Large intestine (tissue), 12 donors: ENCODE results near the gene MAPK8IP2. TPM values are rescaled to one million over a fixed set of nuclear protein-coding genes. Genes with fewer than 3 reads are reported as not detected.

ENCODE experiments used
- DNase-seq, 2 donors: peaks; one replicate each; pipeline versions ENCODE4 v3.0.0 to v3.0.0-alpha.2; 2013
- H3K27ac ChIP-seq: one replicate; pipeline ENCODE4 v1.5.1; 2013; ENCODE audit warnings: low read length
- H3K27me3 ChIP-seq: 2 replicates; pipeline ENCODE4 v1.6.1; 2013; ENCODE audit warnings: low read length; ENCODE audit not compliant: control insufficient read depth, insufficient read depth
- H3K36me3 ChIP-seq: 2 replicates; pipeline ENCODE4 v1.6.1; 2013; ENCODE audit warnings: low read length; ENCODE audit not compliant: control insufficient read depth, insufficient read depth
- H3K4me1 ChIP-seq: one replicate; pipeline ENCODE4 v1.6.1; 2013; ENCODE audit warnings: low read length; ENCODE audit not compliant: control insufficient read depth, insufficient read depth
- H3K4me3 ChIP-seq: one replicate; pipeline ENCODE4 v1.5.1; 2013; ENCODE audit warnings: low read length
- H3K9me3 ChIP-seq: one replicate; pipeline ENCODE4 v1.6.1; 2013; ENCODE audit warnings: mild to moderate bottlenecking, low read depth, low read length, moderate library complexity; ENCODE audit not compliant: control insufficient read depth
- WGBS: methylation state at CpG from one replicate; pipeline ENCODE4 v1.1.5; 2013; ENCODE audit warnings: low lambda C conversion rate; ENCODE audit not compliant: insufficient coverage; 5-methylcytosine and 5-hydroxymethylcytosine counted together
- long read RNA-seq, 11 donors: transcript quantifications; one replicate each; lab custom pipeline, GENCODE V29; 2026
- polyA plus RNA-seq: library from polyadenylated mRNA; unstranded; fragments of 120-200 nt; gene quantifications from one replicate; pipeline ENCODE4 v1.2.1, GENCODE V29; 2013

Gene MAPK8IP2
- 5.4 TPM for polyA plus RNA-seq
- long read RNA-seq, donor 1: 0 reads
- long read RNA-seq, donor 2, partial matches to known transcripts: 0 of 2 reads
- long read RNA-seq, donor 2, other reads (novel, unspliced or antisense): 0 of 2 reads
- long read RNA-seq, donor 3, partial matches to known transcripts: 0 of 1 reads
- long read RNA-seq, donor 3, other reads (novel, unspliced or antisense): 0 of 1 reads
- long read RNA-seq, donor 4: 0 reads
- long read RNA-seq, donor 5, partial matches to known transcripts: 0 of 1 reads
- long read RNA-seq, donor 5, other reads (novel, unspliced or antisense): 0 of 1 reads
- long read RNA-seq, donor 6, partial matches to known transcripts: 0 of 2 reads
- long read RNA-seq, donor 6, other reads (novel, unspliced or antisense): 0 of 2 reads
- long read RNA-seq, donor 7, full-length matches to known transcripts: 1 of 1 reads
- long read RNA-seq, donor 7, partial matches to known transcripts: 0 of 1 reads
- long read RNA-seq, donor 7, other reads (novel, unspliced or antisense): 0 of 1 reads
- long read RNA-seq, donor 8: 0 reads
- long read RNA-seq, donor 9: 0 reads
- long read RNA-seq, donor 10: 0 reads
- long read RNA-seq, donor 11: 0 reads

- Histone ChIP-seq H3K4me3 (peak within 1 kb of the TSS; percentile 10), H3K27ac (no peak within 1 kb of the TSS), H3K9me3 (peaks cover 5% of the 10 kb centered on the region), H3K36me3 (no peaks in the 10 kb centered on the region), H3K4me1 (no peaks in the 10 kb centered on the region), H3K27me3 (peaks cover 57% of the 10 kb centered on the region)
- no CpG with 5 or more reads among the region's 61 CpGs for WGBS
- DNase-seq: no peak
These were observed at the start of gene MAPK8IP2 for GRCh38 chr22:50600538-50600937. Gene MAPK8IP2, plus strand, starts transcription at chr22:50600793. Its CDS starts 26 bp downstream, at chr22:50600819.

- no peak overlapping the region for H3K4me3 ChIP-seq
- no peak overlapping the region for H3K27ac ChIP-seq
- H3K4me1 ChIP-seq: peaks cover 4% of the 10 kb centered on the region
- H3K27me3 ChIP-seq: peaks cover 54% of the 10 kb centered on the region
- peaks cover 6% of the 10 kb centered on the region for H3K9me3 ChIP-seq
- H3K36me3 ChIP-seq: no peaks in the 10 kb centered on the region
- no CpG with 5 or more reads among the region's 11 CpGs for WGBS
- DNase-seq: no peak
These were observed 49.3 kb upstream of the MAPK8IP2 start for GRCh38 chr22:50551160-50551752.

GRCh38 chr22:50553310-50553709 is 47.3 kb upstream of the MAPK8IP2 start:
- peaks cover 42% of the 10 kb centered on the region for H3K27me3 ChIP-seq
- H3K4me3 ChIP-seq: no peak overlapping the region
- peaks cover 6% of the 10 kb centered on the region for H3K9me3 ChIP-seq
- DNase-seq: no peak
- H3K36me3 ChIP-seq: no peaks in the 10 kb centered on the region
- peaks cover 4% of the 10 kb centered on the region for H3K4me1 ChIP-seq
- no peak overlapping the region for H3K27ac ChIP-seq
- WGBS: 50% methylated on average over 1 of the region's 8 CpGs

- Histone ChIP-seq H3K4me3 (no peak overlapping the region), H3K36me3 (no peaks in the 10 kb centered on the region), H3K27me3 (peaks cover 31% of the 10 kb centered on the region), H3K27ac (no peak overlapping the region), H3K4me1 (no peaks in the 10 kb centered on the region), H3K9me3 (no peaks in the 10 kb centered on the region)
- WGBS: 100% methylated on average over 1 of the region's 5 CpGs
- DNase-seq: no peak
These were observed 43.9 kb upstream of the MAPK8IP2 start for GRCh38 chr22:50556703-50557102.

GRCh38 chr22:50560034-50560433 is 40.6 kb upstream of the MAPK8IP2 start:
- no peaks in the 10 kb centered on the region for H3K9me3 ChIP-seq
- peaks cover 32% of the 10 kb centered on the region for H3K27me3 ChIP-seq
- DNase-seq: no peak
- H3K4me1 ChIP-seq: peaks cover 6% of the 10 kb centered on the region
- WGBS: no CpG with 5 or more reads among the region's 3 CpGs
- H3K4me3 ChIP-seq: no peak overlapping the region
- no peaks in the 10 kb centered on the region for H3K36me3 ChIP-seq
- H3K27ac ChIP-seq: no peak overlapping the region

- Histone ChIP-seq H3K4me3 (no peak overlapping the region), H3K27me3 (peaks cover 25% of the 10 kb centered on the region), H3K27ac (no peak overlapping the region), H3K36me3 (no peaks in the 10 kb centered on the region), H3K4me1 (peaks cover 6% of the 10 kb centered on the region), H3K9me3 (no peaks in the 10 kb centered on the region)
- no peak for DNase-seq
- WGBS: no CpG with 5 or more reads among the region's 34 CpGs
These were observed 38.9 kb upstream of the MAPK8IP2 start for GRCh38 chr22:50561401-50562358.

- Histone ChIP-seq H3K9me3 (no peaks in the 10 kb centered on the region), H3K36me3 (peaks cover under 1% of the 10 kb centered on the region), H3K4me1 (peaks cover 6% of the 10 kb centered on the region), H3K27ac (peak within 1 kb of the TSS; percentile 81), H3K27me3 (peaks cover 23% of the 10 kb centered on the region), H3K4me3 (peak within 1 kb of the TSS; percentile 60)
- no CpG with 5 or more reads among the region's 61 CpGs for WGBS
- peak; percentile 95 to 96 for DNase-seq
These were observed 37.8 kb upstream of the MAPK8IP2 start, which contains the start of gene SYCE3 for GRCh38 chr22:50562523-50563412. Gene SYCE3, minus strand, starts transcription at chr22:50562919. Its CDS starts 6,514 bp downstream, at chr22:50556405.

- H3K4me1 ChIP-seq: peaks cover 6% of the 10 kb centered on the region
- DNase-seq: no peak
- H3K36me3 ChIP-seq: peaks cover 4% of the 10 kb centered on the region
- peaks cover 17% of the 10 kb centered on the region for H3K27me3 ChIP-seq
- H3K4me3 ChIP-seq: peak overlapping the region; percentile 60
- H3K9me3 ChIP-seq: no peaks in the 10 kb centered on the region
- peak overlapping the region; percentile 81 for H3K27ac ChIP-seq
- 72% methylated on average over 2 of the region's 17 CpGs for WGBS
These were observed 37.0 kb upstream of the MAPK8IP2 start for GRCh38 chr22:50563413-50564160.

GRCh38 chr22:50564289-50564688 is 36.3 kb upstream of the MAPK8IP2 start:
- Histone ChIP-seq H3K4me1 (peaks cover 6% of the 10 kb centered on the region), H3K9me3 (no peaks in the 10 kb centered on the region), H3K27ac (no peak overlapping the region), H3K27me3 (peaks cover 14% of the 10 kb centered on the region), H3K4me3 (no peak overlapping the region), H3K36me3 (peaks cover 4% of the 10 kb centered on the region)
- no peak for DNase-seq
- no CpG with 5 or more reads among the region's 11 CpGs for WGBS
